Prostate gland (tissue), 2 donors: Measurements from ENCODE around the gene UPF3A.

ENCODE experiments used
- POLR2A ChIP-seq: fragments of 450-650 bp; IDR thresholded peaks from one replicate; pipeline ENCODE4 v1.6.1; 2016; ENCODE audit warnings: antibody characterized with exemption, mild to moderate bottlenecking
- TF ChIP-seq, protein P1 (sequence below), 4 experiments: fragments of 200-600 bp in 2 of 4; fragments of 450-650 bp in 2 of 4; sonication (generic) in 2 of 4; IDR thresholded peaks; 1 replicate in 3 of 4; 2 replicates in 1 of 4; pipeline ENCODE4 v1.5.1; 2016 to 2019; ENCODE audit warnings: antibody characterized with exemption in 4 of 4, mild to moderate bottlenecking in 2 of 4, moderate library complexity in 2 of 4

DNA sequence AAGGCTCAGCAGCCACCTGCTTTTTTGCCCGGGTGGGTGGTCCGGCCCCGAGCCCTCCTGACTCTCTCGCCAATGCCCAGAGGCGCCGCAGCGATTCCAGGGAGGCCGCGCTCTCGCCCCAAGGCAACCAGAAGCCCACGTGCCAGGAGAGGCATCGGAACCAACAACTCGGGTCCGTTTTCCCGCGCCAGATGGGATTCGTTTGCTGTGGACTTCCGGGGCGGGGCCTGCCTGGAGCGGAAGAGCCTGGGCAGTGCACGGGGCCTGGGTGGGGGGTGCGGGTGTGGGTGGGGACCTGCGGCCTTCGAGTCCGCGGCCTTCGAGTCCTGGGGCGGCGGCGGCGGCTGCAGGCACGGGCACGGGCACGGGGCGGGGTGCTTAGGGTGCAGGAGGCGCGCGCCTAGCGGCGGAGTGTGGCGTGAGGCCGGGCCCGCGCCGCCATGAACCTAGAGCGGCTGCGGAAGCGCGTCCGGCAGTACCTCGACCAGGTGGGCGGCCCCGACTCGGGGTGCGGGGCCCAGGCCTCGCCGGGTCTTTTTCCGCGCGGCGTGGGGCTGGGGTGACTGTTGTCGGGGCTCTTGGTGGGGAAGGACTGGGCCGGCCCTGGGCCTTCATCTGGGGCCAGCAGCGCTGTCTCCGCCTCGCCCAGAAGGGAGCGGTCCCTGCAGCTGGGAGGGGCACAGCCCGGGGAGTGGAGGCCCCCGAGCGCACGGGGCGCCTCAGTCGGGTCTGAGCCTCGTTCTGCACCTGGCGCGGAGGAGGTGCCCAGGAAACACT is 46.6 kb upstream of the UPF3A start, which contains the start of gene CDC16:
- TF ChIP-seq, protein P1, sequence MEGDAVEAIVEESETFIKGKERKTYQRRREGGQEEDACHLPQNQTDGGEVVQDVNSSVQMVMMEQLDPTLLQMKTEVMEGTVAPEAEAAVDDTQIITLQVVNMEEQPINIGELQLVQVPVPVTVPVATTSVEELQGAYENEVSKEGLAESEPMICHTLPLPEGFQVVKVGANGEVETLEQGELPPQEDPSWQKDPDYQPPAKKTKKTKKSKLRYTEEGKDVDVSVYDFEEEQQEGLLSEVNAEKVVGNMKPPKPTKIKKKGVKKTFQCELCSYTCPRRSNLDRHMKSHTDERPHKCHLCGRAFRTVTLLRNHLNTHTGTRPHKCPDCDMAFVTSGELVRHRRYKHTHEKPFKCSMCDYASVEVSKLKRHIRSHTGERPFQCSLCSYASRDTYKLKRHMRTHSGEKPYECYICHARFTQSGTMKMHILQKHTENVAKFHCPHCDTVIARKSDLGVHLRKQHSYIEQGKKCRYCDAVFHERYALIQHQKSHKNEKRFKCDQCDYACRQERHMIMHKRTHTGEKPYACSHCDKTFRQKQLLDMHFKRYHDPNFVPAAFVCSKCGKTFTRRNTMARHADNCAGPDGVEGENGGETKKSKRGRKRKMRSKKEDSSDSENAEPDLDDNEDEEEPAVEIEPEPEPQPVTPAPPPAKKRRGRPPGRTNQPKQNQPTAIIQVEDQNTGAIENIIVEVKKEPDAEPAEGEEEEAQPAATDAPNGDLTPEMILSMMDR (IDR thresholded peaks at IDR 0.05) = peak in 2 of 4 experiments; percentile 28 to 44
- TF ChIP-seq POLR2A = peak; percentile 45
